Effector CD8-positive, alpha-beta T cell (primary cell): ENCODE results near the gene MYOM1.
A peak's percentile ranks its signal among the peaks of the same experiment; 100 is the strongest.
"Not testable (repeated sequence)": the region's sequence is repeated elsewhere in the genome, so short reads cannot be mapped to it uniquely, and the experiment has no call there.

ENCODE experiments used
- DNase-seq: peaks from one replicate; lab custom pipeline; 2025; lab: John Stamatoyannopoulos, UW

Gene MYOM1

GRCh38 chr18:3248658-3249359, 29.0 kb upstream of the MYOM1 start:
- DNase-seq = no peak

- DNase-seq = peak; percentile 19
These were observed 28.4 kb upstream of the MYOM1 start for GRCh38 chr18:3248062-3248657.

GRCh38 chr18:3247240-3248061, 27.7 kb upstream of the MYOM1 start, which contains the start of gene MYL12A:
Gene MYL12A, plus strand, starts transcription at chr18:3247801. Its CDS starts 5,447 bp downstream, at chr18:3253248.
- peak; percentile 87 for DNase-seq

- no peak for DNase-seq
These were observed 27.0 kb upstream of the MYOM1 start for GRCh38 chr18:3246635-3247239.

GRCh38 chr18:3245853-3246634, 26.3 kb upstream of the MYOM1 start:
- peak; percentile 63 for DNase-seq

- no peak for DNase-seq
These were observed 25.4 kb upstream of the MYOM1 start for GRCh38 chr18:3245185-3245564.

- no peak for DNase-seq
These were observed 19.0 kb upstream of the MYOM1 start for GRCh38 chr18:3238742-3239141.

GRCh38 chr18:3236470-3236869, 16.7 kb upstream of the MYOM1 start:
- no peak for DNase-seq

- DNase-seq = no peak
These were observed 16.1 kb upstream of the MYOM1 start for GRCh38 chr18:3235846-3236245.

GRCh38 chr18:3234457-3234856, 14.7 kb upstream of the MYOM1 start:
- DNase-seq = no peak

- no peak for DNase-seq
These were observed 13.8 kb upstream of the MYOM1 start for GRCh38 chr18:3233433-3234168.

GRCh38 chr18:3233004-3233403, 13.2 kb upstream of the MYOM1 start:
- DNase-seq = no peak

GRCh38 chr18:3230401-3231334, 10.9 kb upstream of the MYOM1 start:
- DNase-seq = no peak

- no peak for DNase-seq
These were observed 6.3 kb upstream of the MYOM1 start for GRCh38 chr18:3226048-3226447.

GRCh38 chr18:3225588-3225987, 5.8 kb upstream of the MYOM1 start:
- no peak for DNase-seq

GRCh38 chr18:3224223-3224622, 4.5 kb upstream of the MYOM1 start:
- no peak for DNase-seq

- DNase-seq = no peak
These were observed 3.6 kb upstream of the MYOM1 start for GRCh38 chr18:3223356-3223755.

- DNase-seq = no peak
These were observed 1.7 kb upstream of the MYOM1 start for GRCh38 chr18:3221496-3221895.

GRCh38 chr18:3220868-3221267, 1.1 kb upstream of the MYOM1 start:
- DNase-seq = not testable (repeated sequence)

GRCh38 chr18:3219241-3219630, 532 bp downstream of the MYOM1 start:
- DNase-seq = no peak
